AG04450 (cell line): ENCODE results near the gene GATB. TPM values are rescaled to one million over a fixed set of nuclear protein-coding genes. Genes with fewer than 3 reads are reported as not detected.

Experiments
- CTCF ChIA-PET: fragments of 300-600, 350-600 bp; formaldehyde crosslinking; extraction: SDS; loops from one replicate; lab custom pipeline; 2022; ENCODE audit warnings: antibody characterized with exemption, inconsistent platforms; lab: Charles Lee
- POLR2A ChIA-PET: fragments of 350-600 bp; formaldehyde crosslinking; extraction: SDS; loops from one replicate; lab custom pipeline; 2021; ENCODE audit warnings: antibody characterized with exemption, inconsistent platforms; lab: Yijun Ruan, JAX
- DNase-seq: peaks from one replicate; pipeline ENCODE4 v3.0.0-alpha.2; 2011; ENCODE audit warnings: low read depth, low spot score
- H3K27ac ChIP-seq: one replicate; pipeline ENCODE4 v1.5.1; 2012; ENCODE audit warnings: low read depth, low read length, control low read depth
- H3K27me3 ChIP-seq: one replicate; pipeline ENCODE4 v1.6.0; 2012; ENCODE audit warnings: low read length; ENCODE audit not compliant: control insufficient read depth, insufficient read depth
- H3K4me3 ChIP-seq: 2 replicates; pipeline ENCODE4 v1.5.1; 2011; ENCODE audit warnings: mild to moderate bottlenecking, low read depth, low read length, control low read depth
- H3K9me3 ChIP-seq: 2 replicates; pipeline ENCODE4 v1.5.1; 2012; ENCODE audit warnings: low read length; ENCODE audit not compliant: control insufficient read depth, insufficient read depth
- polyA plus RNA-seq: library from polyadenylated mRNA; depleted of rRNA; stranded (reverse); fragments of >200 nt; gene quantifications from 2 replicates; pipeline ENCODE4 v1.2.3, GENCODE V29; 2011
- TF ChIP-seq, protein P1 (sequence below): IDR thresholded peaks from 2 replicates; pipeline ENCODE4 v1.5.1; 2011; ENCODE audit warnings: low read depth, low read length, control low read depth, inconsistent platforms

GATB gene
- polyA plus RNA-seq, 1 experiment, result 28.0 TPM

DNA sequence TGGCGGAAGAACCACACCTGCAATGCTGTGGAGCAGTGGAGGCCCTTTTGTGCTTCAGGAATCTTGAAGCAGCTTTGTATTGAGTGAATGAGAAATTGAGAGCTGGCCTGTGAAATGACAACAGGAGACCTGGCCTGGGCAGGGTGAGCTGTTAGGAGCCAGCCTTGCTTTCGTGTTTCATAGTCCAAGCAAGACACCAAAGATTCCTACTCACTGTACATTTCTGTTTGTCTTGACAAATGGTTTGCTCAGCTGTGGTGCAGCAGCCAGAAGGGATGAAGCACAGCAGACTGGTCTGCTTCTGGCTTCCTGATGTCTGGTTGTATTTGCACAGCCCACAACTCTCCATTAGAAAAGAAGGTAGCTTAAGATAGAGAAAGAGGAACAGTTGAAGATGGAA lies 96.5 kb downstream of the GATB start:
- Histone ChIP-seq H3K4me3 (no peak overlapping the region), H3K27me3 (no peaks in the 10 kb centered on the region), H3K9me3 (no peaks in the 10 kb centered on the region), H3K27ac (no peak overlapping the region)
- POLR2A ChIA-PET, result no interaction called here
- CTCF ChIA-PET, result interaction anchor here (0.6 kb wide), 1 partner anchor 324 kb away, joined by 3 read pairs; no protein-coding TSS in a partner anchor
- TF ChIP-seq, protein P1, sequence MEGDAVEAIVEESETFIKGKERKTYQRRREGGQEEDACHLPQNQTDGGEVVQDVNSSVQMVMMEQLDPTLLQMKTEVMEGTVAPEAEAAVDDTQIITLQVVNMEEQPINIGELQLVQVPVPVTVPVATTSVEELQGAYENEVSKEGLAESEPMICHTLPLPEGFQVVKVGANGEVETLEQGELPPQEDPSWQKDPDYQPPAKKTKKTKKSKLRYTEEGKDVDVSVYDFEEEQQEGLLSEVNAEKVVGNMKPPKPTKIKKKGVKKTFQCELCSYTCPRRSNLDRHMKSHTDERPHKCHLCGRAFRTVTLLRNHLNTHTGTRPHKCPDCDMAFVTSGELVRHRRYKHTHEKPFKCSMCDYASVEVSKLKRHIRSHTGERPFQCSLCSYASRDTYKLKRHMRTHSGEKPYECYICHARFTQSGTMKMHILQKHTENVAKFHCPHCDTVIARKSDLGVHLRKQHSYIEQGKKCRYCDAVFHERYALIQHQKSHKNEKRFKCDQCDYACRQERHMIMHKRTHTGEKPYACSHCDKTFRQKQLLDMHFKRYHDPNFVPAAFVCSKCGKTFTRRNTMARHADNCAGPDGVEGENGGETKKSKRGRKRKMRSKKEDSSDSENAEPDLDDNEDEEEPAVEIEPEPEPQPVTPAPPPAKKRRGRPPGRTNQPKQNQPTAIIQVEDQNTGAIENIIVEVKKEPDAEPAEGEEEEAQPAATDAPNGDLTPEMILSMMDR, result no peak
- no peak for DNase-seq

DNA sequence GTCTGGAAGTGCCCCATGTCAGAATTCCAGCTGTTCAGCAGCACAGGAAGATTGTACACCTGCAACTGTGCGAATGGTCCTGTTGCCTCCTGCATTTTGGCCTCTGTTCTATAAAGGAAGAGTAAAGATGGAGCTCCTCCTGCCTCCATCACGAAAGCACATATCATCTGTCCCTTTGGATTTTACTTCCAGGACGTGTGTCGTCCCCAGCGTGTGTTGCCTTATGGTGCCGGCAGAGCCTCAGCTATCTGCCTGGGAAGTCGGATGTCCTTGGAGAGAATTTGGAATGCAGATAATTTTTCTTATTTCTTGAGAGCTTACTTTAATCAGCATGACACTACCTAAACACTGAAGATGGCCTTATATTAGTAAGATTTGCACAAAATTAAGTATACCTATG lies 97.7 kb downstream of the GATB start:
- ChIA-PET POLR2A (no interaction called here), CTCF (interaction anchor here (0.8 kb wide), 1 partner anchor 12 kb away, joined by 3 read pairs; no protein-coding TSS in a partner anchor)
- Histone ChIP-seq H3K9me3 (no peaks in the 10 kb centered on the region), H3K27me3 (no peaks in the 10 kb centered on the region), H3K4me3 (no peak overlapping the region), H3K27ac (no peak overlapping the region)
- DNase-seq, result no peak
- TF ChIP-seq, protein P1, result no peak

DNA sequence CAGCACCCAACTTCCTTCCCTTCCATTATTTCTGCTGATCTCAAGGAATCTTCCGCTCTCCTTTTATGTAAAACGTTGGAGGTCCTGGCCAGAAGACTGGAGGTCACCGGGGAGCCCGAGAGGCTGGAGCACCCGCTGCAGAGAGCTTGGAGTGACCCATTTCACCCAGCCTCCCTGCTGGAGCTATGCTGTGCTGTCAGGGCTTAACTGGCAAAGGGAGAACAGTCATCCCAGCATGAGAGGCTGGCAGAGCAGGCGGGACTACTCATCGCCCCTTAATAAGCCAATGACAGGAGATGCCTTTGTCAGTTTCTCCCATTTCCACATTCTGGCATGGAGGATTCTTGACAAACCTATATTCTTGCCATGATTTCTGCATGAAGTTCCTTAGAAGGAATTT lies 98.9 kb downstream of the GATB start:
- H3K4me3 ChIP-seq, result no peak overlapping the region
- TF ChIP-seq, protein P1, result no peak
- H3K27me3 ChIP-seq, result no peaks in the 10 kb centered on the region
- H3K27ac ChIP-seq, result no peak overlapping the region
- DNase-seq, result no peak
- CTCF ChIA-PET, result no interaction called here
- POLR2A ChIA-PET, result no interaction called here
- no peaks in the 10 kb centered on the region for H3K9me3 ChIP-seq

DNA sequence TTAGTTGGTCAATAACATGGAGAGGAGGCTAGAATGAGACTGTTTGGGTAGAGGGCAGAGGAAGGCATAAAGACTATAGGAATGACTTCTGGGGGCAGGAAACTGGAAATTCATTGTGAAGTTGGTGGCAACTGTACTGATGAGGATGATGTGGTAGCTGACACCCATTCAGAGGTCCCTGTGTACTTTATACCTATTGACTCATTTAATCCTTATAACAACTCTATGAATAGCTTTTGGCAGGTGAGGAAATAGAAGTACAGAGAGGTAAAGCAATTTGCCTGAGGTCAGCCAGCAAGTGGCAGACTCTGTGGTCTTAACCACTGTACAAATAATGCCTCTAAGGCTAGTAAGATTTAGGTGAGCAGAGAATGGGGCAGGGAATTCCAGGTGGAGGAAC lies 100.1 kb downstream of the GATB start:
- Histone ChIP-seq H3K4me3 (no peak overlapping the region), H3K27me3 (no peaks in the 10 kb centered on the region), H3K9me3 (no peaks in the 10 kb centered on the region), H3K27ac (no peak overlapping the region)
- POLR2A ChIA-PET, result no interaction called here
- CTCF ChIA-PET, result no interaction called here
- TF ChIP-seq, protein P1, result no peak
- DNase-seq, result no peak

DNA sequence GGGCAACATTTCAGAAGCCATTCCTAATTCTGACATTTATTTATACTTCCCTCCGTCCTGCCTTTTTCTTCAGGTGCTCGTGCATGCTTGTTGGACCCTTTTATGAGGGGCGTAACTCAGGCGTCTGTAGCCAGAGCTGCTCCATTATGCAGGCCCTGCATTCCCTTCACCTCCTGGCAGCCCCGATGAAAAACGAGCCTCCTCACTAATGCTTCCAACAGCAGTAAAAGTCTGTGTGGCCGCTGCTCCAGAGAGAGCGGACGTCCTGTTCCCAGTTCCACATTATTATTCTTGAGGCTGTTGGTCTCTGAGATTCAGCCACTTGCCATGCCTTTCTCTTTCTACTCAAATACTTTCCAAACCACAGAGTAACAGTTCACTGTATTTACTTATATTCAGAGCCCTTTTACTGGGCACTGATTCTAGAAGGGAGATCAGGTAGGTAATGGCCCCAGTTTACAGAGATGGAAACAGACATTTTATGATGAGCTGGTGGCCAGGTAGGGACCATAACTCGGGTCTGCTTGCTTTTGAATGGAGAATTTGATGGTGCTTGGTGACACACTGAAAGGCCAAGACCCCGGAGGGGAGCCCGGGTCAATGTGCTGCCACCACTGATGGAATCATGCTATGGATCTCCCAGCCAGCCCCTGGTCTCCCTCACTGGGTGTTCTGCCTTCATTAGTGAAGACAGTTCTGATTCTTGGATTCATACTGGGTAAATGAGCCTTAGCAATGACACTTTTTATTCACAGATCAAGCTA lies 101.0 kb downstream of the GATB start:
- no peaks in the 10 kb centered on the region for H3K9me3 ChIP-seq
- ChIA-PET POLR2A (no interaction called here), CTCF (no interaction called here)
- no peak overlapping the region for H3K27ac ChIP-seq
- no peaks in the 10 kb centered on the region for H3K27me3 ChIP-seq
- no peak overlapping the region for H3K4me3 ChIP-seq
- TF ChIP-seq, protein P1, result no peak
- DNase-seq, result no peak
